Smooth muscle cell (in vitro differentiated cells): ENCODE measurements around the gene TK2. TPM values are rescaled to one million over a fixed set of nuclear protein-coding genes. Genes with fewer than 3 reads are reported as not detected.
A peak's percentile ranks its signal among the peaks of the same experiment; 100 is the strongest.

Experiments used
- DNase-seq: peaks from one replicate; lab custom pipeline; 2025; ENCODE audit not compliant: unreplicated experiment; lab: John Stamatoyannopoulos, UW
- H2AFZ ChIP-seq: fragments of 200-600 bp; sonication (generic); 2 replicates; pipeline ENCODE4 v1.6.0; 2016; ENCODE audit warnings: antibody characterized with exemption, low read depth, mild to moderate bottlenecking
- H3F3A ChIP-seq: fragments of 200-600 bp; sonication (generic); 2 replicates; pipeline ENCODE4 v1.6.0; 2017; ENCODE audit warnings: antibody characterized with exemption, low read depth
- H3K27ac ChIP-seq: fragments of 200-600 bp; sonication (generic); 2 replicates; pipeline ENCODE4 v1.5.1; 2016; ENCODE audit warnings: low read depth, mild to moderate bottlenecking
- H3K27me3 ChIP-seq: fragments of 200-600 bp; sonication (generic); 2 replicates; pipeline ENCODE4 v1.6.1; 2016; ENCODE audit warnings: low read depth, mild to moderate bottlenecking
- H3K36me3 ChIP-seq: fragments of 200-600 bp; sonication (generic); 2 replicates; pipeline ENCODE4 v1.5.1; 2016; ENCODE audit warnings: low read depth
- H3K4me1 ChIP-seq: fragments of 200-600 bp; sonication (generic); 2 replicates; pipeline ENCODE4 v1.5.1; 2016; ENCODE audit warnings: low read depth
- H3K4me2 ChIP-seq: fragments of 200-600 bp; sonication (generic); 2 replicates; pipeline ENCODE4 v1.6.0; 2016; ENCODE audit warnings: mild to moderate bottlenecking
- H3K4me3 ChIP-seq: fragments of 200-600 bp; sonication (generic); 2 replicates; pipeline ENCODE4 v1.5.1; 2016; ENCODE audit warnings: mild to moderate bottlenecking
- H3K79me2 ChIP-seq: fragments of 200-600 bp; sonication (generic); 2 replicates; pipeline ENCODE4 v1.6.0; 2016; ENCODE audit warnings: low read depth, mild to moderate bottlenecking
- H3K9ac ChIP-seq: fragments of 200-600 bp; sonication (generic); 2 replicates; pipeline ENCODE4 v1.6.0; 2016; ENCODE audit warnings: low read depth
- H3K9me3 ChIP-seq: fragments of 200-600 bp; sonication (generic); replicated peaks from 2 replicates; pipeline ENCODE4 v1.5.1; 2016; ENCODE audit warnings: low read depth
- H4K20me1 ChIP-seq: fragments of 200-600 bp; sonication (generic); 2 replicates; pipeline ENCODE4 v1.6.0; 2016; ENCODE audit warnings: low read depth
- CTCF ChIP-seq: fragments of 200-600 bp; sonication (generic); IDR thresholded peaks from 2 replicates; pipeline ENCODE4 v1.5.1; 2017; ENCODE audit warnings: borderline replicate concordance, mild to moderate bottlenecking, antibody characterized with exemption; ENCODE audit not compliant: insufficient read depth, poor library complexity, severe bottlenecking
- WGBS: methylation state at CpG from one replicate; pipeline ENCODE4 v1.1.7; 2016; ENCODE audit warnings: low lambda C conversion rate; 5-methylcytosine and 5-hydroxymethylcytosine counted together
- polyA plus RNA-seq: library from polyadenylated mRNA; unstranded; fragments of >200 nt; fragmentation: Nextera tagmentation; extraction: Ambion mirVana; gene quantifications from 2 replicates; pipeline ENCODE4 v1.2.1, GENCODE V29; 2016
- total RNA-seq: library from RNA; depleted of rRNA; stranded (reverse); fragments of >200 nt; gene quantifications from 2 replicates; pipeline ENCODE4 v1.2.3, GENCODE V29; 2014

TK2 gene
- total and polyA plus RNA-seq, 2 experiments from 2014 or later = 7.3 to 9.7 TPM

GRCh38 chr16:66510711-66511601 lies 39.0 kb downstream of the TK2 start:
- Histone ChIP-seq H3K9me3 (no peaks in the 10 kb centered on the region), H3K4me2 (peak overlapping the region; percentile 14), H3K79me2 (no peaks in the 10 kb centered on the region), H3K9ac (peak overlapping the region; percentile 31), H3K36me3 (no peaks in the 10 kb centered on the region), H2AFZ (no peak overlapping the region), H4K20me1 (no peaks in the 10 kb centered on the region), H3K27ac (peak overlapping the region; percentile 84), H3F3A (no peaks in the 10 kb centered on the region), H3K27me3 (no peaks in the 10 kb centered on the region), H3K4me1 (peaks cover 22% of the 10 kb centered on the region), H3K4me3 (no peak overlapping the region)
- WGBS = 95% methylated on average over 12 of the region's 12 CpGs
- no peak for TF ChIP-seq CTCF
- no peak for DNase-seq

- Histone ChIP-seq H3K79me2 (no peaks in the 10 kb centered on the region), H3K36me3 (no peaks in the 10 kb centered on the region), H3K27ac (no peak overlapping the region), H2AFZ (no peak overlapping the region), H3K4me1 (peaks cover 22% of the 10 kb centered on the region), H3K27me3 (no peaks in the 10 kb centered on the region), H3K9me3 (no peaks in the 10 kb centered on the region), H3K4me2 (no peak overlapping the region), H4K20me1 (no peaks in the 10 kb centered on the region), H3F3A (no peaks in the 10 kb centered on the region), H3K9ac (no peak overlapping the region), H3K4me3 (no peak overlapping the region)
- no peak for TF ChIP-seq CTCF
- WGBS = 89% methylated on average over 5 of the region's 5 CpGs
- no peak for DNase-seq
These were observed 39.6 kb downstream of the TK2 start for GRCh38 chr16:66510298-66510697.

- peaks cover 22% of the 10 kb centered on the region for H3K4me1 ChIP-seq
- WGBS = 97% methylated on average over 5 of the region's 5 CpGs
- H3K9ac ChIP-seq = no peak overlapping the region
- H3K27me3 ChIP-seq = no peaks in the 10 kb centered on the region
- H2AFZ ChIP-seq = no peak overlapping the region
- H3K27ac ChIP-seq = no peak overlapping the region
- no peaks in the 10 kb centered on the region for H4K20me1 ChIP-seq
- DNase-seq = no peak
- H3K9me3 ChIP-seq = no peaks in the 10 kb centered on the region
- no peaks in the 10 kb centered on the region for H3F3A ChIP-seq
- H3K4me2 ChIP-seq = no peak overlapping the region
- TF ChIP-seq CTCF = no peak
- no peaks in the 10 kb centered on the region for H3K79me2 ChIP-seq
- H3K4me3 ChIP-seq = no peak overlapping the region
- no peaks in the 10 kb centered on the region for H3K36me3 ChIP-seq
These were observed 40.3 kb downstream of the TK2 start for GRCh38 chr16:66509576-66509975.
